ENCODE results near the gene TMEM8B.

The TMEM8B gene, protein sequence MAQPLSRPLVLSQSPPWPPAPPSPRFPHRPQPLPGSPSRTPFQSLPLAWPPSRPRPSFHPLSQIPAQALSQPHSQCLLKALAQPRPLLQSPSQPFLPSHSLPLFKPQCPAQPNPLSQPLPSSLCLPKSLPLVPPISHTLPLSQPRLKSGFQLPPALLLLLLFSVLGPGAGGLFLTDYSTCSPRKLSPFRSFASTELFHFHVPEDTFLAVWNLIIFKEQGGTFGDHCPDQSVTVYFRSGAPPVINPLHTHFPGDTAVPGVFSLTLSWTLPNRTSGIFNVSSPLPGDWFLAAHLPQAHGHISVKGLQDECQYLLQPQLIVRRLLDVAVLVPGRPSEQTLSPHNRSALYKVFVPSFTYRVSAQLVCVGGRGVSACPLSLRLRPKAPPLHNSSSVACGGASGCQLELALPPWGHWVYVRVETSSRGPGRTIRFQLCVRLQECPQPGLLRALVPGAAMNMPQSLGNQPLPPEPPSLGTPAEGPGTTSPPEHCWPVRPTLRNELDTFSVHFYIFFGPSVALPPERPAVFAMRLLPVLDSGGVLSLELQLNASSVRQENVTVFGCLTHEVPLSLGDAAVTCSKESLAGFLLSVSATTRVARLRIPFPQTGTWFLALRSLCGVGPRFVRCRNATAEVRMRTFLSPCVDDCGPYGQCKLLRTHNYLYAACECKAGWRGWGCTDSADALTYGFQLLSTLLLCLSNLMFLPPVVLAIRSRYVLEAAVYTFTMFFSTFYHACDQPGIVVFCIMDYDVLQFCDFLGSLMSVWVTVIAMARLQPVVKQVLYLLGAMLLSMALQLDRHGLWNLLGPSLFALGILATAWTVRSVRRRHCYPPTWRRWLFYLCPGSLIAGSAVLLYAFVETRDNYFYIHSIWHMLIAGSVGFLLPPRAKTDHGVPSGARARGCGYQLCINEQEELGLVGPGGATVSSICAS

DNA sequence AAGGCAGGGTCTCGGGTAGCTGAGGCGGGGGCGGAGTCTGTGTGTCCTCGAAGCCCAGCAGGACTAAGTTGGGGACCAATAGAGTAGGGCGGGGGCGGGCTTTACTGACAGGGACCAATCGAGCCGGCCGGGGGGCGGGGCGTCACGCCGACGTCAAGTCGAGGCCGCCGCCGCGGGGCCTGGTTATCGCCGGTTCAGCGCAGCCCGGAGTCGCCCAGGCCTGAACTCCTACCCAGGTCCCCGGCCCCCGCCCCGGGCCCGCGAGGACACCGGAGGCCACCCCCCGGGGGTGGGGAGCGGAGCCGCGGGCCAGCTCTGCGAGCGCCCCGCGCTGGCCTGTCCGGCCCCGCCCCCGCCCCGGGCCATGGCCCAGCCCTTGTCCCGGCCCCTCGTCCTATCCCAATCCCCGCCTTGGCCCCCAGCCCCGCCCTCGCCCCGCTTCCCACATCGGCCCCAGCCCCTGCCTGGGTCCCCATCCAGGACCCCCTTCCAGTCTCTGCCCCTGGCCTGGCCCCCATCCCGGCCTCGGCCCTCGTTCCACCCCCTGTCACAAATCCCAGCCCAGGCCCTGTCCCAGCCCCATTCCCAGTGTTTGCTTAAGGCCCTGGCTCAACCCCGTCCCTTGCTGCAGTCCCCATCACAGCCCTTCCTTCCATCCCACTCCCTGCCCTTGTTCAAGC is at the start of gene TMEM8B:
Gene TMEM8B, plus strand, starts transcription at position 145 of the 680 bp plus-strand sequence. Its CDS starts 220 bp downstream, at position 365.
- DNase-seq (ENCODE audit: low read depth), result peak; percentile 89

DNA sequence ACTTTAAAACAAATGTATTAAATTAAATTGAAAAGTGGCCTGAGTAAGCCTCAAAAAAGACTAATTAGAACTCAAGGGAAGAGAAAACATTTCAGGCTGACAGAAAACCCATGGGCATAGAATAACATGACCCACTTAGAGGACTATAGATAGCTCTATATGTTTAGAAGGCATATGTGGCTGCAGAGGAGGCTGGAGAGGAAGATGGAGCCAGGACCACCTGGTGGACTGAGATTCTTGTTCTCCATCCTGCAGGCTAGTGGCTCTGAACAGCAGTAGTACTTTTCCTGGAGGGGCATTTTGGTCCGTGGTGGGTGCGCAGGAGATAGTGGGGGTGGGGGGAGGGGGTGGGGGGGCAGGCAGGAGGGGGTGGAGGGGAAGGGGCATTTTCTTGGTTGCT is 48.0 kb upstream of the TMEM8B start:
- DNase-seq (ENCODE audit: low read depth), result no peak

DNA sequence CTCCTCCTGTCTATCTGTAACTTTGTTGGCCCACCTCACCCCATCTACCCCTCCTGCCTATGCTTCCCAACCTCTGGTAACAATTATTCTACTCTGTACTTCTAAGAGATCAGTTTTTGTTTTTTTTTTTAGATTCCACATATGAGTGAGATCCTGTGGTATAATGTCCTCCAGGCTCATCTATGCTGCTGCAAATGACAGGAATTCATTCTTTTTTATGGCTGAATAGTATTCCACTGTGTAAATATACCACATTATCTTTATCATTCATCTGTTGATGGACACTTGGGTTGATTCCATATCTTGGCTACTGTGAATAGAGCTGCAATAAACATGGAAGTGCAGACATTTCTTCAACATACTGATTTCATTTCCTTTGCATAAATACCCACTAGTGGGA is 45.6 kb upstream of the TMEM8B start:
- no peak for DNase-seq (ENCODE audit: low read depth)

DNA sequence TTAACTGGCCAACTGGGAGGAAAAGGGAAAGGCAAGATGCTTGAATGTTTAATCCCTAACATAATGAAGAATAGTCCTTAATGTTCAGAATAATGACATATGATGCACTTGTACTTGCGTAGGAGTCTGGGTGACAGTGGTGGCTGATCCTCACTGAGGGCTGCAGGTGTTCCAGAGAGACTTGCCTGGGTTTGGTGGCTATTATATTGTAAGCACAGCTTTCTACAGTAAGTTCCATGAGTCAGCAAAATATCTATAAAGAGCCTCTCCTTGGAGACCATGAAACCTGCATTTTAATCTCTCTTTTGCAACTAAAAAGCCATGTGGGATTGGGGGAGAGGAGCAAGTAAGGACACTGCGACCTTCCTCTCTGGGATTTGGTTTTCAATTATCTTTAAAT is 39.5 kb upstream of the TMEM8B start:
- DNase-seq (ENCODE audit: low read depth), result no peak

DNA sequence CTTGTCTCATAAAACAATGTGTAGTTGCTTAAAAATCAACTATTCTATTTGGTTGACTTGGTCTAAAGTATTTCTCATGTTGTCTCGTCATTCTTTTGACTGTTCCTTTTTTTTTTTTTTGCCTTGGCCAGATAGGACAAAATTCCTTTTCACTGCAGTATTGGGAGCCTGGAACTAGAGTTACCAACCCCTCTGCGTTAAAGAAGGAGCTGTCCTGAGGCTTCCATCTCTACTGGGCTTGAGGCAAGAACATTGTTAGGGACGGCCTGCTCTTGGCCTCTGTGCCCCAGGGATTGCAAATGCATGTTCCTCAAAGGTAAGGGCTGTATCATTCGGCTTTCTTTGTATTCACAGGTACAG is 39.0 kb upstream of the TMEM8B start:
- DNase-seq (ENCODE audit: low read depth), result no peak

DNA sequence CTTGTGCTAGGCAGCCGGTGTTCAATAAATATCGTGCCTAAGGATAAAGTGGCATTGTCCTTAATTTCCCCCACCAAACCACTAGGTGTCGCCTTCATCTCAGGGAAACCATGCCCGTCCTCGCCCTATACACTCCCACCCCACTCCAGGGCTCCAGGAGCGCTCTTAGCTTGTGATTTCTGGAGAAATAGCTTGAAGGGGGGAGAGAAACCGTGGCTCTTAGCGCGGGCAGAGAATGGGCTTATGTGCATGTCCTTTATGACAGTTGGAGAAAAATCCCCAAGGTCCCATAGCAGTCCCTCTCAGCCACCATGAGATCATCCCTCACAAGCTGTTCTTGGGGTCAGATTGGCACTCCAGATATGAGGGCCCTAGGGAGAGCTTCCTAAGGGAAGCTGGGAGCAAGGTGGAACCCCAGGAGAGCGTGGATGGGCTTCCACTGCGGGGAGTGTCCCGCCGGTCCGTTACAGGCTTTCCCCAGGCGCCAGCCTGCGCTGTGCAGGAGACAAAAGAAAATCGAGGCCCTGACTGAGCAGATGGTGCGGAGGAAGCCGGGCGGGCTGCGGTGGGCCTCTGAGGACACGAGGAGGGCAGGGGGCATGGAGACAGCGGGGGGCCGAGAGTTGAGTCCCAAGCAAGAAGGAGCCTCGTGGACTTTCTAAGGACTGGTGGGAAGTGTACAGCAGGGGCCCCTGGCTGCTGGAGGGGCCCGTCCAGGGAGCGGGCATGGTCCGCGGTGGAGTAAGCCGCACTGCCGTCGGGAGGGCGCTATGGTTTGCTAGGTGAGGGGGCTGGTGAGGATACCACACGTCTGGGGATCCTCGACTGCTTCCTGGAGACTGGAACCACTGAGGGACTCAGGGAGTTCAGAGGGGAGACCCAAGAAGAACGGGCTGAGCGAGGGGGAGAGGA is 38.4 kb upstream of the TMEM8B start:
- DNase-seq (ENCODE audit: low read depth), result peak; percentile 69

DNA sequence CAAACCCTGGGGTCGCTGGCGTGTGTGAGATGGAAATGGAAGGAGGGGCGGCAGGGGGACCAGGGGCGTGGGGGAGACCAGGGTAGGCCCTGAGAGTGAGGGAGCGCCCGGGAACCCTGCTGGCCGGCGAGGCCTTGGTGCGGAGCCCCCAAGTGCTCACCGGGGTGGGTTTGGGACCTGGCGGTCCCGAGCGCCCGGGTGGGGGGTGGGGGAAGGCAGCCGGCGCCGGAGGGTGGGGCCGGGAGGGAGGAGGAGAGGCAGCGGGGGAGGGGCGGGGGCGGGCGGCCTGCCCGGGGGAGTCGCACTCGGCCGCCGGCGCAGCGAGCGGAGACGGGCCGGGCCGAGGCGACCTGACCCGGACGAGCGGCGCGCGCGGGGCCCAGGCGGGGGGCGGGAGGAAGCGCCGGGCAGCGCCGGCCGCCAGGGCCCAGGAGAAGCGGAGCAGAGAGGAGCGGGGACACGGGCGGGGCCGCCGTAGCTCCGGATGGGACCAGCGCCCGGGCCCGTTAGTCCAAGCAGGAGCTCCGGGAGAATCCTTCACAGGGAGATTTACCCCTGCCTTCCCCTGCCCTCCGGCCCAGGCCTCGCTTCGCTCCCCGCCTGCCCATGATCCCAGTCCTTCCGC is 37.6 kb upstream of the TMEM8B start, which contains the start of gene NPR2:
Gene NPR2, plus strand, starts transcription at position 295 of the 625 bp plus-strand sequence. CDS start 818 bp downstream, outside the sequence.
- DNase-seq (ENCODE audit: low read depth), result no peak

DNA sequence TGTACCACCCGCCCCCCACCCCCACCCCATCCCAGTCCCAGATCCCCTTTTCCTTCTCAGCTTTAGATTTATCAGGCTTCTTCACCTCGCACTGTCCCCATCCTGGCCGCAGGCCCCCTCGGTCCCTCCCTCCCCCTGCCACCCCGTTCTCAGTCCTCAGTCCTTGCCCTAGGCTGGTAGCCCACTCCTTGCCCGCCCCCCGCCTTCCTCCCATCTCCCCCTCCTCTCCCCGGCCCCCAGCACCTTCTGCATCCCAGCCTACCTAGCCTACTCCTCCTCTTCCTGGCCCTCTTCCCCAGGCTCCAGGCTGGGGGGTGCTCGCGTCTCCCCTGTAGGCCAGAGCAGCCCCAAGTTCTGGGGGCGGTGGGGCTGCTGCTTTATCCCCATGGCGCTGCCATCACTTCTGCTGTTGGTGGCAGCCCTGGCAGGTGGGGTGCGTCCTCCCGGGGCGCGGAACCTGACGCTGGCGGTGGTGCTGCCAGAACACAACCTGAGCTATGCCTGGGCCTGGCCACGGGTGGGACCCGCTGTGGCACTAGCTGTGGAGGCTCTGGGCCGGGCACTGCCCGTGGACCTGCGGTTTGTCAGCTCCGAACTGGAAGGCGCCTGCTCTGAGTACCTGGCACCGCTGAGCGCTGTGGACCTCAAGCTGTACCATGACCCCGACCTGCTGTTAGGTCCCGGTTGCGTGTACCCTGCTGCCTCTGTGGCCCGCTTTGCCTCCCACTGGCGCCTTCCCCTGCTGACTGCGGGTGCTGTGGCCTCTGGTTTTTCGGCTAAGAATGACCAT is 36.8 kb upstream of the TMEM8B start:
- DNase-seq (ENCODE audit: low read depth), result no peak

DNA sequence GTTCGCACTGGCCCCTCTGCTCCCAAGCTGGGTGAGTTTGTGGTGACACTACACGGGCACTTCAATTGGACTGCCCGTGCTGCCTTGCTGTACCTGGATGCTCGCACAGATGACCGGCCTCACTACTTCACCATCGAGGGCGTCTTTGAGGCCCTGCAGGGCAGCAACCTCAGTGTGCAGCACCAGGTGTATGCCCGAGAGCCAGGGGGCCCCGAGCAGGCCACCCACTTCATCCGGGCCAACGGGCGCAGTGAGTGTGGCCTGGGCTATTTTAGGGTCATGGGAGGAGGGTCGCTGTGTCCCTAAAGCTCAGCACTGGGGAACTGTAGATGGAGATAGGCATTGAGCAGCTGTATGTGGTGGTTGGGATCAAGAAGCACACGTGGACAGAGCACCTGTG is 36.2 kb upstream of the TMEM8B start:
- no peak for DNase-seq (ENCODE audit: low read depth)

DNA sequence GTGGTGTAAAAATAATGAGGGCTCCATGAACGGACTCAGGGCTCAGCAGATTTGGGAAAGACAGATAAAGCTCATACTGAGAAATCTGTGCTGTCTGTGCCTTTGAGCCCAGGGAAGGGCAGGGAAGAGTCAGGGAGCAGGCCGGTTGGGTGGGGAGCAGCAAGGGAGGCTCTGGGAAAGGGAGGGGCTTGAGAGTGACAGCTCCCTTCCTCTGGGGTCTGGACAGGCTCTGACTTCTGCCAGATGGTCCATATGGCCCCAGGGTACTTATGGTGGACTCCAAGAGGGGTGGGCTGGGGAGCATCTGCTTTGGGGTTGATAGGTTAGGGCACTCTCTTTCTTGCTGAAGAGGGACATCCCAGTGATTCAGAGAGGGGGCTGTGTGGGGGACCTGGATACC is 35.6 kb upstream of the TMEM8B start:
- no peak for DNase-seq (ENCODE audit: low read depth)

DNA sequence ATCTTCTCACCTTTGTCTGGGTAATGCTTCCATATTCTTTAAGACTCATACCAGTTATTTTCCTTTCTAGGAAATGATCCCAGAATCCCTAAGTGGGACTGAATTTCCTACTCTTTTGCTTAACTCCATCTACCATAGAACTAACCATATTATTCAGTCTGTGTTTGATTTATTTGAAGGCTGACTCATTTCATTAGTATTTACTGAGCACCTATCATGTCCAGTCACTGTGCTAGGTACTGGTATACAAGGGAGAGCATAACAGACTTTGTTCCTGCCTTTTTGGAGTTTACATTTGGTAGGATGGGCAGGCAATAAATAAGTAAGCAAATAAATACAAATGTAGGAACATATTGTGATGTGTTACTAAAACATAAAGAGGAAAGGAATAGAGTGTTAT is 33.3 kb upstream of the TMEM8B start:
- no peak for DNase-seq (ENCODE audit: low read depth)

DNA sequence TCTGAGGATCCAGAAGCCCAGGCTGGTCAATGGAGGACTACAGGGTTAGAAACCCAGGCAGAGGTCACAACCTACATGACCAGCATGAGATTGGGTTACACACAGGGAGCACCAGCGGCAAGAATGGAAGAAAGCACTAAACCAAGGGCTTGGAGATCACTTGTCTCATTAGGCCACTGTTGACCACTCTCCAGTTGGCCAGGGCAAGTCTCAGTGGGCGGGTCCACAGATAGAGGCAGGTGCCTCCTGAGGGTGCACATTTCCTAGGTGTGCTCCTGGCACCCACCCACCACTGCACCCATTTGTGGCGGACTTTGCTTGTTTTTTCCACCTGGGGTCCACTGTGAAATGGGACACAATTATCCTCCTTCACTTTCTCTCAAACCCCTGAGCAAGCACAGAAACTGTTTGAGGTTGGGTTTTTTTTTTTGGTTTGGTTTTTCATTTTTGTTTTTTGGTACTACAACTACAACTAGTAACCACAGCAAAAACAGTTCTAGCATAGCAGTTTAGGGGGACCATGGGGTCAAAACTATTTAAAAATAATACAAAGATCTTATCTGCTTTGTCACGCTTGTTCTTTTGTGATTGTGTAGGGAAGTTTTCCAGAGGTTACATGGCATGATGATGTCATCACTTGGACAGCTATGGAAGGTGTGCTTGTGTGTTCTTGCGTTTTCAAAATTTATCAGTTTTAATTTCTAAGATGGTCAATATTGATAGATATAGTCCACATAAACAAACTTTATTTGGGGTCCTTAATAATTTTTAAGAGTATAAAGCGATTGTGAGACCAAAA is 31.5 kb upstream of the TMEM8B start:
- no peak for DNase-seq (ENCODE audit: low read depth)

DNA sequence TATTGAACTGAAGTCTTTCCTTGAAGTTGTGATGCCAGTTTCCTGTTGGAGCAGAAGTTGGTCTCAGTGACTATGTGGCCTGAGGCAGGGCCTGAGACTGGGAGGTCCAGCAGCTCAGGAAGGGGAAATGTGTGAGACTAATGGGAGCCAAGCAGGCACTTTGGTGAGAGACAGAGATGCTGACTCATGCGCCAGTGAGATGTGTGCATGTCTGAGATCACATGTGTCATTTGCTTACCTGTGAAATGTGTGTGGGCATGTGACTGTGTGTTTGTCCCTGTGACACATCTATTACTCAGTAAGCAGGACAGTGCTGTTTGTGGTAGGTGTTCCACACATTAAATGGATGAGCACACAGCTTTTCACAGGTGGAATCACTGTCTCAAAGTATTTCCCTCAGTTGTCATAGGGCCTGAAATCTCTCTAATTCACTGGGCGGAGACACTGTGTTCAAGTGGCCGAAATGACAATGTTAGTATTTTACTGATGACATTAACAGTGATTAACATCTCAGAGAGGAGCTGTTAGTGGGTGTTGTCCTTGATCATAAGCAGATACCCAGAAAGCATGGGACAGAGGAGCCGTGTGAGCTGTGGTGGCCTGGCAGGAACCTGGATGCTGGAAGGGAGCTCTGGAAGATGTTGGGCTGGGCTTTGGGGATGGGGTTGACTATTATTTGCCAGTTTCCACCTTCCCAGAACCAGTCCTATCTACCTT is 30.2 kb upstream of the TMEM8B start:
- no peak for DNase-seq (ENCODE audit: low read depth)

DNA sequence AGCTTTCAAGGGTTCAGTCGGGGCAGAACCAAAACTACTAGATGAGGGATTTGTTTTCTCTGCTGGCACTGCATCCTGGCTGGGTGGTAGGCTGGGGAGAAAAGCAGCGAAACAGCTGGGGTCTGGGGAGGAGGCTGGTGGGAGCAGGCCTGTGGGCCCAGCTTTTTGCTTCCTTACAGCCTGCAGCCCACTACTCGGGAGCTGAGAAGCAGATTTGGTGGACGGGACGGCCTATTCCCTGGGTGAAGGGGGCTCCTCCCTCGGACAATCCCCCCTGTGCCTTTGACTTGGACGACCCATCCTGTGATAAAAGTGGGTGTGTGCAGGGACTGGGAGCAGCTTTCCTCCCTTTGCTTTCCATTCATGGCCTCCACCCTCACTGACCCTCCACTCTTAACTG is 28.5 kb upstream of the TMEM8B start:
- no peak for DNase-seq (ENCODE audit: low read depth)

DNA sequence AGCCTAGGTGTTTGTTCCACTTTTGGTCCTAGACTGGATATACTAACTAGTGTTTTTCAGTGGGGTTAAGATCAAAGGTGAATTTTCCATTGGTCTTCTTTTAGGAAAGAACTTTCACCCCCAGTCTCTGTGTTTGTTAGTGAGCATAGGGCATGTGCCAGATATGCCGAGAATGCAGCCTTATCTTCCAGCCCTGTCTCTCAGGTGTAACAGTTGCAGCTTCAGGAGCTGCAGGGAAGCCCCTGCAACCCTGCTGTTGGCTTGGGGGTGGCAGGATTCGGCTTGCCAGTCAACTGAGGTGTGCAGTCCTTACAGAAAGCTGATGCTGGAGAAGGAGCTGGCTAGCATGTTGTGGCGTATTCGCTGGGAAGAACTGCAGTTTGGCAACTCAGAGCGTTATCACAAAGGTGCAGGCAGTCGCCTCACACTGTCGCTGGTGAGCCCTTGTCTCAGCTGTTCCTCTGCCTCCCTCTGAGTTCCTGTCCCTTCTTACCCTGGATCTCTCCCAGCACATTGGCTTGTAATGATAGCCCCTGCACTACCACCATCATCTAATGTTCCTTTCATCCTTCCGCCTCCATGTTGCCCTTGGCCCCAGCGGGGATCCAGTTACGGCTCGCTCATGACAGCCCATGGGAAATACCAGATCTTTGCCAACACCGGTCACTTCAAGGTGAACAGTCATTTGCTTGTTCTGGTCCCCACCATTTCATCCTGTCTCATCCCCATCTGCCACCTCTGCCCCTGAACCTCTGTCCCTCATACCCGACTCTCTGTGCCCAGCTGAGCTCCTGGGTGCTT is 27.5 kb upstream of the TMEM8B start:
- DNase-seq (ENCODE audit: low read depth), result no peak

DNA sequence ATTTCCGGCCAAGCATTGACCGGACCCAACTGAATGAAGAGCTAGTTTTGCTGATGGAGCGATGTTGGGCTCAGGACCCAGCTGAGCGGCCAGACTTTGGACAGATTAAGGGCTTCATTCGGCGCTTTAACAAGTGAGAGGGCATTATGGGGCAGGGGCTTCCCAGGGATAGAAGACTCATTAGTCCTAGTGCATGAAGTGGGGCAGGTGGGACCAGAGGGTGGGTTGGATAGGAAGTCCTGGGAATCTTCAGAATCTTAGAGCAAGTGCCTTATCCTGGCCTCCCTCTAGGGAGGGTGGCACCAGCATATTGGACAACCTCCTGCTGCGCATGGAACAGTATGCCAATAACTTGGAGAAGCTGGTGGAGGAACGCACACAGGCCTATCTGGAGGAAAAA is 22.9 kb upstream of the TMEM8B start:
- no peak for DNase-seq (ENCODE audit: low read depth)

DNA sequence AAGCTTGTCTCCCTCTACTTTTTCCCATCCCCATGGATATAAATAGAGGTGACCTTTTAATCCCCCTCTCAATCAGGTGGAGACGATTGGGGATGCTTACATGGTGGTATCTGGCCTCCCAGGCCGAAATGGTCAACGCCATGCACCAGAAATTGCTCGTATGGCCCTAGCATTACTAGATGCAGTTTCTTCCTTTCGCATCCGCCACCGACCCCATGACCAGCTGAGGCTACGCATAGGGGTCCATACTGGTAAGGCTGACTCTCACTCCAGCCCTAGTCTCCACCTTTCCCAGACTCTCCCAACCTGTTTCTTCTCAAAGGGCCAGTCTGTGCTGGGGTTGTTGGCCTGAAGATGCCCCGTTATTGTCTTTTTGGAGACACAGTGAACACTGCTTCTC is 20.6 kb upstream of the TMEM8B start:
- no peak for DNase-seq (ENCODE audit: low read depth)

DNA sequence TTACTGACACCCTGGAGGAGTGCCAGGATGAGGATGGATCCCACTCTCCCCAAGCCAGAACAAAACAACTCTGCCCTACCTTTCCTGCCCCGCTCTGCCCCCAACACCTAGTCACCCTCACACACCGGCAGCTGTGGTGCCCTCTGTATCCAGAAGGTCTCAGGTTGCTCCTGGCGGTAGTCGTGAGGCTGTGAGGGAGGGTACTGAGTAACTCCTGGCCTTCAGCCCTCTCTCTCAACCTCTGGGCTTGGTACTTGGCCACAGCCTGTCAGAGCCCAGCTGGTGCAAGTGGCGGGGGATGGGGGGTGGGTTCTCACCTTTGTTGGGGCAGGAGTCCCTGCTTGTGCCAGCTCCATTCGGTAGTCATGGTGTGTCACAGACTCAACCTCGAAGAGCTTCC is 18.9 kb upstream of the TMEM8B start:
- DNase-seq (ENCODE audit: low read depth), result no peak

Data from stromal cell of bone marrow (primary cell).